Measurements from ENCODE around the gene DRGX. TPM values are rescaled to one million over a fixed set of nuclear protein-coding genes. Genes with fewer than 3 reads are reported as not detected.

The DRGX gene
- total RNA-seq, 2 donors from 2014 or later = not detected

- no peak overlapping the region for H3K27ac ChIP-seq
- H3K27me3 ChIP-seq (replicated peaks; ENCODE audit: insufficient read depth) = no peaks in the 10 kb centered on the region
- H3K4me1 ChIP-seq (ENCODE audit: control insufficient read depth in 1 of 2, low read depth in 2 of 2) = no peaks in the 10 kb centered on the region
- H3K4me3 ChIP-seq = no peak overlapping the region
- no peaks in the 10 kb centered on the region for H3K9me3 ChIP-seq
- ATAC-seq (ENCODE audit: insufficient number of reproducible peaks, low FRiP score, low read depth) (no peak), DNase-seq (ENCODE audit: low spot score) (no peak)
- no peak for TF ChIP-seq CTCF (IDR thresholded peaks at IDR 0.05)
- H3K36me3 ChIP-seq = no peaks in the 10 kb centered on the region
Measured at GRCh38 chr10:49433069-49433468, 37.2 kb upstream of the DRGX start.

- Histone ChIP-seq H3K27ac (no peak overlapping the region), H3K9me3 (no peaks in the 10 kb centered on the region), H3K4me1 (ENCODE audit: control insufficient read depth in 1 of 2, low read depth in 2 of 2) (no peaks in the 10 kb centered on the region), H3K4me3 (no peak overlapping the region), H3K36me3 (no peaks in the 10 kb centered on the region), H3K27me3 (replicated peaks; ENCODE audit: insufficient read depth) (no peaks in the 10 kb centered on the region)
- DNase-seq (ENCODE audit: low spot score) = no peak
- TF ChIP-seq CTCF (IDR thresholded peaks at IDR 0.05) = no peak
- ATAC-seq (ENCODE audit: insufficient number of reproducible peaks, low FRiP score, low read depth) = no peak
Measured at GRCh38 chr10:49431426-49431825, 35.5 kb upstream of the DRGX start.

- Histone ChIP-seq H3K36me3 (no peaks in the 10 kb centered on the region), H3K4me3 (no peak overlapping the region), H3K4me1 (ENCODE audit: control insufficient read depth in 1 of 2, low read depth in 2 of 2) (no peaks in the 10 kb centered on the region), H3K9me3 (peaks cover 11% of the 10 kb centered on the region), H3K27me3 (replicated peaks; ENCODE audit: insufficient read depth) (no peaks in the 10 kb centered on the region), H3K27ac (no peak overlapping the region)
- DNase-seq (ENCODE audit: low spot score) (no peak), ATAC-seq (ENCODE audit: insufficient number of reproducible peaks, low FRiP score, low read depth) (no peak)
- no peak for TF ChIP-seq CTCF (IDR thresholded peaks at IDR 0.05)
Measured at GRCh38 chr10:49429458-49429857, 33.6 kb upstream of the DRGX start.

GRCh38 chr10:49426490-49427360, 30.8 kb upstream of the DRGX start:
- no peak overlapping the region for H3K27ac ChIP-seq
- no peaks in the 10 kb centered on the region for H3K4me1 ChIP-seq (ENCODE audit: control insufficient read depth in 1 of 2, low read depth in 2 of 2)
- DNase-seq (ENCODE audit: low spot score) (no peak), ATAC-seq (ENCODE audit: insufficient number of reproducible peaks, low FRiP score, low read depth) (no peak)
- no peak overlapping the region for H3K4me3 ChIP-seq
- no peaks in the 10 kb centered on the region for H3K36me3 ChIP-seq
- TF ChIP-seq CTCF (IDR thresholded peaks at IDR 0.05) = no peak
- no peaks in the 10 kb centered on the region for H3K27me3 ChIP-seq (replicated peaks; ENCODE audit: insufficient read depth)
- H3K9me3 ChIP-seq = peaks cover 11% of the 10 kb centered on the region

- Histone ChIP-seq H3K9me3 (no peaks in the 10 kb centered on the region), H3K4me1 (ENCODE audit: control insufficient read depth in 1 of 2, low read depth in 2 of 2) (no peaks in the 10 kb centered on the region), H3K27me3 (replicated peaks; ENCODE audit: insufficient read depth) (no peaks in the 10 kb centered on the region), H3K4me3 (no peak overlapping the region), H3K36me3 (no peaks in the 10 kb centered on the region), H3K27ac (no peak overlapping the region)
- ATAC-seq (ENCODE audit: insufficient number of reproducible peaks, low FRiP score, low read depth) (no peak), DNase-seq (ENCODE audit: low spot score) (no peak)
- TF ChIP-seq CTCF (IDR thresholded peaks at IDR 0.05) = no peak
Measured at GRCh38 chr10:49419005-49419404, 23.1 kb upstream of the DRGX start.

Data from thoracic aorta (tissue), 2 donors.